ENCODE data around the gene FBXL13. TPM values are rescaled to one million over a fixed set of nuclear protein-coding genes. Genes with fewer than 3 reads are reported as not detected.
"Not testable (repeated sequence)": the region's sequence is repeated elsewhere in the genome, so short reads cannot be mapped to it uniquely, and the experiment has no call there.

The FBXL13 gene
- total and polyA plus RNA-seq, 2 donors from 2014 or later, result 1.5 to 4.8 TPM

DNA sequence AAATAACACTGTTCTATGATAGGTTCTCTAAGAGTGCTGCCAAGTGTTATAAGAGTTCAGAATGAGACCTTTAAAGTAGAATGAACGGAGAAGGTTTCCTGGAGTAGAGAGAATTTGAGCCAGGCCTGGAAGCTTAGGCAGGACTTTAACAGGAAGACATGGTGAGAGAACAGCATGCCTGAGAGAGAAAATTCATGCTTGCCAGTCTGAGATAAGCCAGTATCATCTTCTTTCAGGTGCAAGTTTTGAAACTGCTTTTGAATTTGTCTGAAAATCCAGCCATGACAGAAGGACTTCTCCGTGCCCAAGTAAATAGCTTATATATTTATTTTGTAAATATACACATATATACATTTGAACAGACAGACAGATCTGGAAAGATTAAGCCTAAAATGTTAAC lies 22.4 kb upstream of the FBXL13 start:
- intact Hi-C loops (cut with DNase I), result no loop called here

DNA sequence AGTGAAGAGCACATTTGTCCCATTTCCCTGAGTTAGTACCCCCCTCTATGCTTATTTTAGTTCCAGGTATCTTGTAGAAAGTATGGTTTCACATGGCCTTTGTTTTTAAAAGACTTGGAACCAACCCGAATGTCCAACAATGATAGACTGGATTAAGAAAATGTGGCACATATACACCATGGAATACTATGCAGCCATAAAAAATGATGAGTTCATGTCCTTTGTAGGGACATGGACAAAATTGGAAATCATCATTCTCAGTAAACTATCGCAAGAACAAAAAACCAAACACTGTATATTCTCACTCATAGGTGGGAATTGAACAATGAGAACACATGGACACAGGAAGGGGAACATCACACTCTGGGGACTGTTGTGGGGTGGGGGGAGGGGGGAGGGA lies 21.0 kb upstream of the FBXL13 start:
- H3K4me1 ChIP-seq (ENCODE audit: control insufficient read depth in 2 of 3, insufficient read depth in 2 of 3, low read depth in 1 of 3, low read length in 3 of 3); intact Hi-C loops (cut with DNase I); H3K9ac ChIP-seq (ENCODE audit: low read length in 3 of 3); H3K9me3 ChIP-seq (ENCODE audit: control insufficient read depth in 2 of 3, insufficient read depth in 1 of 3, low read length in 3 of 3); H3K36me3 ChIP-seq (ENCODE audit: control insufficient read depth in 2 of 3, insufficient read depth in 3 of 3, low read length in 3 of 3); DNase-seq; H3K27ac ChIP-seq (ENCODE audit: low read depth in 2 of 2, low read length in 2 of 2); H3K4me3 ChIP-seq (ENCODE audit: low read length in 3 of 3); H3K27me3 ChIP-seq (ENCODE audit: control insufficient read depth, insufficient read depth, low read length); FAIRE-seq: not testable (repeated sequence)

More for the DNA sequence above, 22.4 kb upstream of the FBXL13 start:
- no peak for FAIRE-seq
- TF ChIP-seq, protein P1, sequence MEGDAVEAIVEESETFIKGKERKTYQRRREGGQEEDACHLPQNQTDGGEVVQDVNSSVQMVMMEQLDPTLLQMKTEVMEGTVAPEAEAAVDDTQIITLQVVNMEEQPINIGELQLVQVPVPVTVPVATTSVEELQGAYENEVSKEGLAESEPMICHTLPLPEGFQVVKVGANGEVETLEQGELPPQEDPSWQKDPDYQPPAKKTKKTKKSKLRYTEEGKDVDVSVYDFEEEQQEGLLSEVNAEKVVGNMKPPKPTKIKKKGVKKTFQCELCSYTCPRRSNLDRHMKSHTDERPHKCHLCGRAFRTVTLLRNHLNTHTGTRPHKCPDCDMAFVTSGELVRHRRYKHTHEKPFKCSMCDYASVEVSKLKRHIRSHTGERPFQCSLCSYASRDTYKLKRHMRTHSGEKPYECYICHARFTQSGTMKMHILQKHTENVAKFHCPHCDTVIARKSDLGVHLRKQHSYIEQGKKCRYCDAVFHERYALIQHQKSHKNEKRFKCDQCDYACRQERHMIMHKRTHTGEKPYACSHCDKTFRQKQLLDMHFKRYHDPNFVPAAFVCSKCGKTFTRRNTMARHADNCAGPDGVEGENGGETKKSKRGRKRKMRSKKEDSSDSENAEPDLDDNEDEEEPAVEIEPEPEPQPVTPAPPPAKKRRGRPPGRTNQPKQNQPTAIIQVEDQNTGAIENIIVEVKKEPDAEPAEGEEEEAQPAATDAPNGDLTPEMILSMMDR (IDR thresholded peaks at IDR 0.05; ENCODE audit: borderline replicate concordance, extremely low read depth, insufficient read depth), result no peak
- no peaks in the 10 kb centered on the region for H3K4me1 ChIP-seq (ENCODE audit: control insufficient read depth in 2 of 3, insufficient read depth in 2 of 3, low read depth in 1 of 3, low read length in 3 of 3)
- no peak overlapping the region for H3K4me3 ChIP-seq (ENCODE audit: low read length in 3 of 3)
- DNase-seq, result no peak
- no peaks in the 10 kb centered on the region for H3K27me3 ChIP-seq (ENCODE audit: control insufficient read depth, insufficient read depth, low read length)
- H3K36me3 ChIP-seq (ENCODE audit: control insufficient read depth in 2 of 3, insufficient read depth in 3 of 3, low read length in 3 of 3), result peaks cover 2 to 7% (median 5%) of the 10 kb centered on the region in 3 donors
- H3K27ac ChIP-seq (ENCODE audit: low read depth in 2 of 2, low read length in 2 of 2), result no peak overlapping the region
- no peak overlapping the region for H3K9ac ChIP-seq (ENCODE audit: low read length in 3 of 3)
- H3K9me3 ChIP-seq (ENCODE audit: control insufficient read depth in 2 of 3, insufficient read depth in 1 of 3, low read length in 3 of 3), result no peaks in the 10 kb centered on the region

DNA sequence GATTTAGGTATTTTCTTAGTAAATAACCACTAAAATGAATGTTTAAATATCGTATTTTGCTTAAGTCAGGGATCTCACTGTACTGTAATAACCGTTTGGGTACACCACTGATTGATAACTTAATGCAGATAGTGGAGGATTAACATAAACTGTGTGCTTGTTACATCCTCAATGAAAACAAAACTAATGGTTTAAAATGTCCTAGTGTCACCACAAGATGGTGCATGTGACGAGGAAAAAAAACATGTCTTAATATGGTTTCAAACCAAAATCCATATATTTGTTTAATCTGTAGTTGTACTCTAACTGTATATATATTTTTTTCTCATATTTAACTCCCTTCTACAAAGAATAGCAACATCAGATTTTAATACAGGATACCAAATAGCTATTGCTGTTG lies 19.5 kb upstream of the FBXL13 start:
- TF ChIP-seq, protein P1 (IDR thresholded peaks at IDR 0.05; ENCODE audit: borderline replicate concordance, extremely low read depth, insufficient read depth), result no peak
- no peak overlapping the region for H3K4me3 ChIP-seq (ENCODE audit: low read length in 3 of 3)
- H3K4me1 ChIP-seq (ENCODE audit: control insufficient read depth in 2 of 3, insufficient read depth in 2 of 3, low read depth in 1 of 3, low read length in 3 of 3), result no peaks in the 10 kb centered on the region
- no peak overlapping the region for H3K27ac ChIP-seq (ENCODE audit: low read depth in 2 of 2, low read length in 2 of 2)
- no peak for DNase-seq
- intact Hi-C loops (cut with DNase I), result no loop called here
- no peaks in the 10 kb centered on the region for H3K27me3 ChIP-seq (ENCODE audit: control insufficient read depth, insufficient read depth, low read length)
- H3K9me3 ChIP-seq (ENCODE audit: control insufficient read depth in 2 of 3, insufficient read depth in 1 of 3, low read length in 3 of 3), result no peaks in the 10 kb centered on the region
- peak; percentile 64 for FAIRE-seq
- H3K36me3 ChIP-seq (ENCODE audit: control insufficient read depth in 2 of 3, insufficient read depth in 3 of 3, low read length in 3 of 3), result peaks cover 2 to 5% (median 2%) of the 10 kb centered on the region in 3 donors
- H3K9ac ChIP-seq (ENCODE audit: low read length in 3 of 3), result no peak overlapping the region

DNA sequence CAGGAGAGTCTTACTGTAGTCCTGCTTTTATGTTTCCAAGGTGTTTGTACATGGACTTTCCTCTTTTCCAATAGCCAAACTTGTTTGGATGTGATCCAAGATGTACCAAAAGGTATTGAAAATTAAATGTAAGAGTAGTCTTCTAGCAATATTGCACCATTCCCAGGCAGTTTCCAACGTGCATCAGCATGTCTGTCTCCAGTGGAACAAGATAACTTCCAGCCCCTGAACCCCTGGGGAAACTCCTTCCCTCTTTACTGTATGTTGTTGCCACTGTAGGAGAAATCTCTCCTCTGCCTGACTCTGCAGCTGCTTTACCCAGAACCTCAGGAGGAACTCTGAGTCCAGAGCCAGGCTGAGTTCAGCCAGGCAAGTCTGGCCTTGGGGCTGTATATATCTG lies 18.8 kb upstream of the FBXL13 start:
- no peak for FAIRE-seq
- Histone ChIP-seq H3K4me3 (ENCODE audit: low read length in 3 of 3) (no peak overlapping the region), H3K4me1 (ENCODE audit: control insufficient read depth in 2 of 3, insufficient read depth in 2 of 3, low read depth in 1 of 3, low read length in 3 of 3) (no peaks in the 10 kb centered on the region), H3K27me3 (ENCODE audit: control insufficient read depth, insufficient read depth, low read length) (no peaks in the 10 kb centered on the region), H3K9ac (ENCODE audit: low read length in 3 of 3) (no peak overlapping the region), H3K27ac (ENCODE audit: low read depth in 2 of 2, low read length in 2 of 2) (no peak overlapping the region), H3K36me3 (ENCODE audit: control insufficient read depth in 2 of 3, insufficient read depth in 3 of 3, low read length in 3 of 3) (peaks cover 2 to 8% (median 4%) of the 10 kb centered on the region in 3 donors), H3K9me3 (ENCODE audit: control insufficient read depth in 2 of 3, insufficient read depth in 1 of 3, low read length in 3 of 3) (no peaks in the 10 kb centered on the region)
- intact Hi-C loops (cut with DNase I), result no loop called here
- TF ChIP-seq, protein P1 (IDR thresholded peaks at IDR 0.05; ENCODE audit: borderline replicate concordance, extremely low read depth, insufficient read depth), result no peak
- DNase-seq, result no peak

DNA sequence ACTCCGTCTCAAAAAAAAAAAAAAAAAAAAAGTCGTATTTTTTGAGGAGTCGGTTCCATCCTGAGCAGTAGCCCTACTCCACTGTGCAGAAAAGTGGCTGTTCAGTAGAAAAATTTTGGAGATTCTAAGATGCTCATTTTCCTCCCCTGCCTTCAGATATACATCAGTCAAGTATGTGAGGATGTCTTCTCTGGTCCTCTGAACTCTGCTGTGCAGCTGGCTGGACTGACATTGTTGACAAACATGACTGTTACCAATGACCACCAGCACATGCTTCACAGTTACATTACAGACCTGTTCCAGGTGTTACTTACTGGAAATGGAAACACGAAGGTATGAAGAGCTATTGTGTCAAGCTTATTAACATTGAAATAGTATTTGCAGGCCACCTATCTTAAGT lies 17.7 kb upstream of the FBXL13 start:
- H3K9me3 ChIP-seq (ENCODE audit: control insufficient read depth in 2 of 3, insufficient read depth in 1 of 3, low read length in 3 of 3); H3K4me1 ChIP-seq (ENCODE audit: control insufficient read depth in 2 of 3, insufficient read depth in 2 of 3, low read depth in 1 of 3, low read length in 3 of 3); H3K4me3 ChIP-seq (ENCODE audit: low read length in 3 of 3); DNase-seq; H3K36me3 ChIP-seq (ENCODE audit: control insufficient read depth in 2 of 3, insufficient read depth in 3 of 3, low read length in 3 of 3); H3K27me3 ChIP-seq (ENCODE audit: control insufficient read depth, insufficient read depth, low read length); intact Hi-C loops (cut with DNase I); H3K27ac ChIP-seq (ENCODE audit: low read depth in 2 of 2, low read length in 2 of 2); H3K9ac ChIP-seq (ENCODE audit: low read length in 3 of 3); FAIRE-seq: not testable (repeated sequence)

Measured in kidney (tissue), 14 donors.